Measurements from ENCODE around the gene DOP1B.

DNA sequence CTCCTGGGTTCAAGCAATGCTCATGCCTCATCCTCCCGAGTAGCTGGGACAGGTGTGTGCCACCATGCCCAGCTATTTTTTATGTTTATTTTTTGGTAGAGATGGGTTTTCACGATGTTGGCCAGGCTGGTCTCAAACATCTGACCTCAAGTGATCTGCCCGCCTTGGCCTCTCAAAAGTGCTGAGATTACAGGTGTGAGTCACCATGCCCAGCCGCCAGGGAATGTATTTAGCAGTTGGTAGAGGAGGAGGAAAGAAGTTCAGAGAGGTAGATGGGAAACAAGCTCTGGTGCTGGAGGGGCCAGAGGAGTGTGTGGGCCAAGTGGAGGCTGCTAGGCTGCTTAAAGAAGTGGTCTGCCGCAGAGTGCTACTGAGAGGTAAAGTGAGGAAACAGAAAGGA is 6.0 kb downstream of the DOP1B start:
- TF ChIP-seq, protein P1, sequence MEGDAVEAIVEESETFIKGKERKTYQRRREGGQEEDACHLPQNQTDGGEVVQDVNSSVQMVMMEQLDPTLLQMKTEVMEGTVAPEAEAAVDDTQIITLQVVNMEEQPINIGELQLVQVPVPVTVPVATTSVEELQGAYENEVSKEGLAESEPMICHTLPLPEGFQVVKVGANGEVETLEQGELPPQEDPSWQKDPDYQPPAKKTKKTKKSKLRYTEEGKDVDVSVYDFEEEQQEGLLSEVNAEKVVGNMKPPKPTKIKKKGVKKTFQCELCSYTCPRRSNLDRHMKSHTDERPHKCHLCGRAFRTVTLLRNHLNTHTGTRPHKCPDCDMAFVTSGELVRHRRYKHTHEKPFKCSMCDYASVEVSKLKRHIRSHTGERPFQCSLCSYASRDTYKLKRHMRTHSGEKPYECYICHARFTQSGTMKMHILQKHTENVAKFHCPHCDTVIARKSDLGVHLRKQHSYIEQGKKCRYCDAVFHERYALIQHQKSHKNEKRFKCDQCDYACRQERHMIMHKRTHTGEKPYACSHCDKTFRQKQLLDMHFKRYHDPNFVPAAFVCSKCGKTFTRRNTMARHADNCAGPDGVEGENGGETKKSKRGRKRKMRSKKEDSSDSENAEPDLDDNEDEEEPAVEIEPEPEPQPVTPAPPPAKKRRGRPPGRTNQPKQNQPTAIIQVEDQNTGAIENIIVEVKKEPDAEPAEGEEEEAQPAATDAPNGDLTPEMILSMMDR (IDR thresholded peaks at IDR 0.05): no peak
- no peak for TF ChIP-seq POLR2A (IDR thresholded peaks at IDR 0.05)

Measured in adrenal gland (tissue), 5 donors.